ENCODE results near the gene FBN2.

DNA sequence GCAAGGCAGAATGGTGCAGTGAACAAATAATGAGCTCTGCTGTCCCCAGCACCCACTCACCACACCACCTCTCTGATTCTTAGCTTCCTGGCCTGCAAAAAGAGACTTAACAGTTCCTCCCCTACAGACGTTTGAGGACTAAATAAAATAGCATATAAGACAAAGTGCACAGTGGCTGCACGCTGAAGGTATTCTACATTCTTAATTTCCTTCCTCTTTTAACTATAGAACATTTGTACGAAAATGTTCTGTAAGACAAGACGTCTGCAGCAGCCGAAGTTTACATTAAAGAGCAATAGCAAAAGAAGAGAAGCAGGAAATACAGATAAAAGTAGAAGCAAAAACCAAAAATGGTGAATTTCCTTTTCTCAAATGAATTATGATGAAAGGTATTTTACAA lies 15.7 kb downstream of the FBN2 start:
- TF ChIP-seq, protein P1, sequence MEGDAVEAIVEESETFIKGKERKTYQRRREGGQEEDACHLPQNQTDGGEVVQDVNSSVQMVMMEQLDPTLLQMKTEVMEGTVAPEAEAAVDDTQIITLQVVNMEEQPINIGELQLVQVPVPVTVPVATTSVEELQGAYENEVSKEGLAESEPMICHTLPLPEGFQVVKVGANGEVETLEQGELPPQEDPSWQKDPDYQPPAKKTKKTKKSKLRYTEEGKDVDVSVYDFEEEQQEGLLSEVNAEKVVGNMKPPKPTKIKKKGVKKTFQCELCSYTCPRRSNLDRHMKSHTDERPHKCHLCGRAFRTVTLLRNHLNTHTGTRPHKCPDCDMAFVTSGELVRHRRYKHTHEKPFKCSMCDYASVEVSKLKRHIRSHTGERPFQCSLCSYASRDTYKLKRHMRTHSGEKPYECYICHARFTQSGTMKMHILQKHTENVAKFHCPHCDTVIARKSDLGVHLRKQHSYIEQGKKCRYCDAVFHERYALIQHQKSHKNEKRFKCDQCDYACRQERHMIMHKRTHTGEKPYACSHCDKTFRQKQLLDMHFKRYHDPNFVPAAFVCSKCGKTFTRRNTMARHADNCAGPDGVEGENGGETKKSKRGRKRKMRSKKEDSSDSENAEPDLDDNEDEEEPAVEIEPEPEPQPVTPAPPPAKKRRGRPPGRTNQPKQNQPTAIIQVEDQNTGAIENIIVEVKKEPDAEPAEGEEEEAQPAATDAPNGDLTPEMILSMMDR (IDR thresholded peaks at IDR 0.05) = no peak
- TF ChIP-seq POLR2A (IDR thresholded peaks at IDR 0.05) = no peak
- no peak for TF ChIP-seq POLR2AphosphoS5 (IDR thresholded peaks at IDR 0.05; ENCODE audit: insufficient read depth in 1 of 2, low read depth in 1 of 2)
